GM18951 (cell line): ENCODE results near the gene MCCD1.
"Not testable (repeated sequence)": the region's sequence is repeated elsewhere in the genome, so short reads cannot be mapped to it uniquely, and the experiment has no call there.

ENCODE experiments used
- POLR2A ChIP-seq: IDR thresholded peaks from 4 replicates; pipeline ENCODE4 v1.6.1; 2011; ENCODE audit warnings: mild to moderate bottlenecking; ENCODE audit not compliant: insufficient read length, insufficient read depth; ENCODE audit errors: extremely low read depth
- in situ Hi-C: fragments of 300-500 bp; cut with MboI; formaldehyde crosslinking; loops from one replicate; pipeline ENCODE4 v1.12.0; 2022; ENCODE audit warnings: low sequenced_read_pairs, mixed read lengths, inconsistent platforms; ENCODE audit not compliant: unreplicated experiment

MCCD1 gene

GRCh38 chr6:31528821-31529328 is at the start of gene MCCD1:
Gene MCCD1, plus strand, starts transcription at chr6:31528962. Its CDS starts 53 bp downstream, at chr6:31529015.
- in situ Hi-C loops, result no loop called here
- TF ChIP-seq POLR2A, result peak; percentile 19

DNA sequence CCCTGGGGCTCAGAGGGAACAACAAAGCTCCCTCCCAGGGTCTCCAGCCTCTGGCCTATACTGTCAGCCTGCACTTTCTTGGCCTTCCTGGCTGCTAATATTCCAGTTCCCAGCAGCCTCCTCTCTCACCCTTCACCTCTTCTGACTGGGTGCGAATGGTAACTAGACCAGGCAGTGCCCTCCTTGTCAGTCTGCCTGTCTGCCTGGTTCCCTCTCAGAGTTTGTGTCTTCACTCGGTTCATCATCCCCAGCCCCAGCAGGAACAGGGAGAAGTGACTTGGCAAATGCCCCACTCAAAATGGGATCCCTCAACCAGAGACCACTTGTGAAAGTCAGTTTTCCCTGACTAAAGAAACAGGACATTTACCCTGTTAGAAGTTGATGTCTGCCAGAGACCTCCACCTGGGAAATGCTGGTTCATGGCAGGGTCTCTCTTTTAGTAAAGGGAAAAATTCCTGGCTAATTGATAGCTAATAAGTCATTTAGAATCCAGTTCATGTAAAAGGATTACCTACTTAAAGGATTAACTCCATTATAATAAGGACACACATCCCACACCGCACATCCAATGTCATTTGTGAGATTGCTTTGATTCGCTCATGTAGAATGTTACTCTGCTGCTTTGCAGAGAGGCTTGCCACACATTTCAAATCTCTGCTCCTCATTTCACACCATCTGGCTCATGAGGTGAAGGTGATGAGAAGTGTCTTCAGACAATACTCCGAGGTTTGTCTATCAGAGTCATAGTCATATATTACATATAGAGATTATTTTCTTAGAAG is 49.4 kb upstream of the MCCD1 start:
- no peak for TF ChIP-seq POLR2A
- in situ Hi-C loops, result no loop called here

GRCh38 chr6:31479933-31480535 is 48.7 kb upstream of the MCCD1 start:
- TF ChIP-seq POLR2A, result no peak
- in situ Hi-C loops, result no loop called here

GRCh38 chr6:31480574-31480973 is 48.2 kb upstream of the MCCD1 start:
- in situ Hi-C loops, result no loop called here
- TF ChIP-seq POLR2A, result no peak

DNA sequence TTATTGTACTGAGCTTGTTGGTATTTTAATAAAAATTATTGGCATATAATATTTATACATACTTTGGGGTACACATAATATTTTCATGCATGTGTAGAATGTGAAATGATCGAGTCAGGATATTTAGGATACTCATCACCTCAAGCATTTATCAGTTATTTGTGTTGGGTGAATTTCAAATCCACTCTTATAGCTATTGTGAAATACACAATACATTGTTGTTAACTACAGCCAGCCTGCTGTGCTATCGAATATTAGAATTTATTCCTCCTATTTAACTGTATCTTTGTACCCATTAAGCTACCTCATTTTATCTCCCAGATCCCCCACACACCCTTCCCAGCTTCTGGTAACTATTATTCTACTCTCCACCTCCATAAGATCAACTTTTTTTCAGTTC is 45.4 kb upstream of the MCCD1 start:
- TF ChIP-seq POLR2A, result no peak
- in situ Hi-C loops, result no loop called here

GRCh38 chr6:31485055-31485454 is 43.7 kb upstream of the MCCD1 start:
- no peak for TF ChIP-seq POLR2A
- in situ Hi-C loops, result loop anchor here (5.0 kb wide), 1 partner anchor 93 kb away; no protein-coding TSS in a partner anchor

DNA sequence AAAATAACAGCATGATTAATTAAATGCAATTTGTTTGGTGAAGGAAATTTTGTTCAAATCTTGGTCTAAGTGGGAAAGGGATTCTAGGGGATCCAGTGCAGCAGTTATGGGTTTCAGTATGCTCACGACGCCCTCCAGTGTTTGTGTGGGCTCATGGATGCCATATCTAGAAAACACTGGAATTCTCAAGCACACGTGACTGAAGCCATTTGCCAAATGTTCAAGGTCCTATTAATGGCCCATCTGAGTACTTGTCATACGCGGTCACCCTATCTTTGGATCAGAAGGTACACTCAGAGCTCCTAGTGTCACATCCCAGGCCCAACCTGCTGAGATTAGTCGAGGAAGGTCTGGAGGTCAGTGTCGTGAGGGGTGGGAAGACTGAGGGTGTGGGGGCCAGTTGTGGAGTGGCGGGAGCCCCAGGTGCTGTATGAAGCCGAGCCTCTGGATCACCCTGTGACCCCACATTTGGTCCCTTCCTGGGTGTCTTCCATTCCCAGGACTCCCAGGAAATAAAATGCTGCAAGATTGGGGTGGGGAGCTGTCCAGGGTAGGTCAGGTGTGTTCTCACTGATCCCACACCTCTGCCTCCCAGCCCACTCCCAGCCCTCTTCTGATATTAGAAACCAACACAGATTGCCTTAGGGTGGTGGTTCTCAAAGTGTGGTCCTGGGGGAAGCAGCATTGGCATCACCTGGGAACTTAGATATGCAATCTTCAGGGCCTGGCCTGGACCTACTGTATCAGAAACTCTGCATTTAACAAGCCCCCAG is 42.5 kb upstream of the MCCD1 start:
- in situ Hi-C loops, result loop anchor here (5.0 kb wide), 1 partner anchor 94 kb away; no protein-coding TSS in a partner anchor

- in situ Hi-C loops, result loop anchor here (5.0 kb wide), 1 partner anchor 95 kb away; no protein-coding TSS in a partner anchor
Measured at GRCh38 chr6:31487674-31488073, 41.1 kb upstream of the MCCD1 start.

DNA sequence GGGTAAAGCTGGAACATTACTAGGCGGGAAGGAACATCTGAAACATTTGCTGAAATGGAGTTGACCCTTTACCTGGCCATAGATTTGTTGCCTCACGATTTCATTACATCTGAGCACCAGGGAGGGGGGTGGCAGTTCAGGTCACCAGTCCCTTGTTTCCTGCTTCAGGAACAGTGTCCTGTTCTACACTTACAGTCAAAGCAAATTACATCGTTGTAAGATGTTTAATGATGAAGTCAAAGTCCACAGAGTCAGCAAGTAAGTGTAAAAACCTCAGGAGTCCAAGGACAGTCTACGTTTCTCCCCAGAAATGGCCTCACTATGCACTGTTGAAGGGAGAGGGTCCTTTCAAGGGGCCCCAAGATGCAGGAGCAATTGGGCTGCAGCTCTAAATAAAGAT is 39.7 kb upstream of the MCCD1 start:
- in situ Hi-C loops, result loop anchor here (5.0 kb wide), 1 partner anchor 97 kb away; no protein-coding TSS in a partner anchor
- TF ChIP-seq POLR2A, result no peak

- in situ Hi-C loops, result no loop called here
- no peak for TF ChIP-seq POLR2A
Measured at GRCh38 chr6:31490115-31490873, 38.5 kb upstream of the MCCD1 start.

GRCh38 chr6:31493550-31493874 is 35.2 kb upstream of the MCCD1 start:
- in situ Hi-C loops, result not testable (repeated sequence)

DNA sequence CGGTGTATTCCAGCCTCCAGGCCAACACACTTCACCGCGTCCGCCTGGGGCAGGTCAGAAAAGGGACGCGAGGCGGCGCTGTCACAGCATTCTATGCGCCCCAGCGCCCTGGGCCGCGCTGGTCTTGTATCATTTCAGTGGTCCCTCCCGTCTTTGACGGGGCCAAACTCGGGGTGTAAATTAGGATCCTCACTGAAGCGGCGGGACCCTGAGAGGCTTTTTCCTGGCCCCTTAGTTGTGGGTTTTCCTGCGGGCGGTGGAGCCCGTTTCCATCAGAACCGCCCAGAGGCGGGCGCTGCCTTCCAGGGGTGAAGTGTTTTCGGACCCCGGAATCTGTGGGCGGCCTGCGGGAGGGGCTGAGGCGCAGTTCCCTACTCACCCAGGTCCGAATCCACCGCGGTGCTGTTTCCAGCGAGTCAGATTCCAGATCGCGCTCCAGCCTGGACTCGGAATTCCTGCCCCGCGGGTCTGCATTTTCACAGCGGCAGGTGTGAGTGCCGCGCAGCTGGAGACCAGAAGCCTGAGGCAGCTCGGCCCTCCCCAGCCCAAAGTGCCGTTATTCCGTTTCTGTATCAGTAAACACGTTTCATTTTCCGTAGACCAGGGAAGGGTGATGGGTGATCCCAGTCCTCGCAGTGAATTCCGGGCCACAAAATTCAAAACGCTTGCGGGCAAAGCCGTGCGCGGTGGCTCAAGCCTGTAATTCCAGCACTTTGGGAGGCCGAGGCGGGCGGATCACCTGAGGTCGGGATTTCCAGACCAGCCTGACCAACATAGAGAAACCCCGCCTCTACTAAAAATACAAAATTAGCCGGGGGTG is 34.7 kb upstream of the MCCD1 start:
- in situ Hi-C loops, result no loop called here
- TF ChIP-seq POLR2A, result no peak
